PC-9 (cell line): ENCODE results near the gene MYOF.

Experiments
- CTCF ChIP-seq: fragments of 200-600 bp; sonication (generic); conservative IDR thresholded peaks from 2 replicates; pipeline ENCODE4 v1.6.1; 2017; ENCODE audit warnings: mixed run types, antibody characterized with exemption, mild to moderate bottlenecking, moderate library complexity
- EZH2 ChIP-seq: fragments of 200-600 bp; sonication (generic); IDR thresholded peaks from 2 replicates; pipeline ENCODE4 v1.8.0; 2017; ENCODE audit warnings: antibody characterized with exemption, low read depth

- TF ChIP-seq CTCF, result no peak
- no peak for TF ChIP-seq EZH2
These were observed 18.2 kb downstream of the MYOF start for GRCh38 chr10:93463723-93464476.
